ENCODE results near the gene SGMS1.

The SGMS1 gene

GRCh38 chr10:50538555-50539398 lies 85.0 kb downstream of the SGMS1 start:
- peak; percentile 64 for DNase-seq (ENCODE audit: low read depth)

- DNase-seq (ENCODE audit: low read depth): no peak
These were observed 87.0 kb downstream of the SGMS1 start for GRCh38 chr10:50536617-50537240.

- DNase-seq (ENCODE audit: low read depth): peak; percentile 82
These were observed 88.9 kb downstream of the SGMS1 start for GRCh38 chr10:50534748-50535376.

- DNase-seq (ENCODE audit: low read depth): no peak
These were observed 90.5 kb downstream of the SGMS1 start for GRCh38 chr10:50533296-50533695.

GRCh38 chr10:50531388-50532077 lies 92.2 kb downstream of the SGMS1 start:
- no peak for DNase-seq (ENCODE audit: low read depth)

- DNase-seq (ENCODE audit: low read depth): no peak
These were observed 94.1 kb downstream of the SGMS1 start for GRCh38 chr10:50529660-50530059.

GRCh38 chr10:50528206-50528605 lies 95.5 kb downstream of the SGMS1 start:
- DNase-seq (ENCODE audit: low read depth): no peak

GRCh38 chr10:50527442-50528043 lies 96.2 kb downstream of the SGMS1 start:
- DNase-seq (ENCODE audit: low read depth): peak; percentile 83

GRCh38 chr10:50526185-50526584 lies 97.6 kb downstream of the SGMS1 start:
- no peak for DNase-seq (ENCODE audit: low read depth)

GRCh38 chr10:50523357-50523756 lies 100.4 kb downstream of the SGMS1 start:
- no peak for DNase-seq (ENCODE audit: low read depth)

GRCh38 chr10:50522908-50523307 lies 100.8 kb downstream of the SGMS1 start:
- no peak for DNase-seq (ENCODE audit: low read depth)

GRCh38 chr10:50520115-50520514 lies 103.6 kb downstream of the SGMS1 start:
- DNase-seq (ENCODE audit: low read depth): no peak

GRCh38 chr10:50517626-50518025 lies 106.1 kb downstream of the SGMS1 start:
- DNase-seq (ENCODE audit: low read depth): no peak

- no peak for DNase-seq (ENCODE audit: low read depth)
These were observed 107.6 kb downstream of the SGMS1 start for GRCh38 chr10:50516171-50516570.

GRCh38 chr10:50515420-50515819 lies 108.3 kb downstream of the SGMS1 start:
- no peak for DNase-seq (ENCODE audit: low read depth)

GRCh38 chr10:50514995-50515394 lies 108.8 kb downstream of the SGMS1 start:
- no peak for DNase-seq (ENCODE audit: low read depth)

GRCh38 chr10:50513956-50514355 lies 109.8 kb downstream of the SGMS1 start:
- DNase-seq (ENCODE audit: low read depth): no peak

- no peak for DNase-seq (ENCODE audit: low read depth)
These were observed 110.9 kb downstream of the SGMS1 start for GRCh38 chr10:50512743-50513416.

- no peak for DNase-seq (ENCODE audit: low read depth)
These were observed 111.6 kb downstream of the SGMS1 start for GRCh38 chr10:50512214-50512595.

- peak; percentile 71 for DNase-seq (ENCODE audit: low read depth)
These were observed 112.1 kb downstream of the SGMS1 start for GRCh38 chr10:50511492-50512213.
